GM21381 (cell line): ENCODE data around the gene PHLDB1.

Experiments
- ATAC-seq: cut with Tn5 transposase; IDR thresholded peaks from one replicate; pipeline ENCODE4 v1.9.1; 2021; ENCODE audit warnings: mild to moderate bottlenecking, moderate library complexity; ENCODE audit not compliant: unreplicated experiment

PHLDB1 gene

DNA sequence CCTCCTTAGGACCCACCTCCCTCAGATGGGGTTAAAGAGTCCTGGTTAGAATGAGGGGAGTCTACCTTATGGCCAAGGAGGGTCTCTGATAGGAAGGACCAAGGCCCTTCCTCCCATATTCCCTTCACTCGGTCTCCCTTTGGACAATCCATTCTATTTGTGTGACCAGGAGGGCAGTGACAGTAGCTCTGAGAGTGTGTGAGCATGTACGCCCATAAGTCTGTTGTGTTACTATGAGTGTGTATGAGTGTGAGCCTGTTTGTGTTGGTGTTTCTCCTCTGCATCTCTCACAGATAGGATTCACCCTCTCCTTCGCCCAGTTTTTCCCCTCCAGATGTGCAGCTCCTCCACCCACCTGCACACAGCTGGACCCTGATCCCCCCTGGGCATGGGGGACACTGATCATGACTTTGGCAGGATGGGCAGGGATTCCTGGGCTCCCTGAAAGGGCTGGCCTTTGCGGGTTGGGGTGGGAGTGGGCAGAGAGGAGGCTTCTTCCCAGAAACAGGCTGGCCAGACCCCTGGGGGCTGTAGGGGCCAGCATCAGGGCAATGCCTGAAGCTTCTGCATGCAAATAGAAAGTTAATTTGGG, 14.5 kb downstream of the PHLDB1 start:
- ATAC-seq, result no peak

DNA sequence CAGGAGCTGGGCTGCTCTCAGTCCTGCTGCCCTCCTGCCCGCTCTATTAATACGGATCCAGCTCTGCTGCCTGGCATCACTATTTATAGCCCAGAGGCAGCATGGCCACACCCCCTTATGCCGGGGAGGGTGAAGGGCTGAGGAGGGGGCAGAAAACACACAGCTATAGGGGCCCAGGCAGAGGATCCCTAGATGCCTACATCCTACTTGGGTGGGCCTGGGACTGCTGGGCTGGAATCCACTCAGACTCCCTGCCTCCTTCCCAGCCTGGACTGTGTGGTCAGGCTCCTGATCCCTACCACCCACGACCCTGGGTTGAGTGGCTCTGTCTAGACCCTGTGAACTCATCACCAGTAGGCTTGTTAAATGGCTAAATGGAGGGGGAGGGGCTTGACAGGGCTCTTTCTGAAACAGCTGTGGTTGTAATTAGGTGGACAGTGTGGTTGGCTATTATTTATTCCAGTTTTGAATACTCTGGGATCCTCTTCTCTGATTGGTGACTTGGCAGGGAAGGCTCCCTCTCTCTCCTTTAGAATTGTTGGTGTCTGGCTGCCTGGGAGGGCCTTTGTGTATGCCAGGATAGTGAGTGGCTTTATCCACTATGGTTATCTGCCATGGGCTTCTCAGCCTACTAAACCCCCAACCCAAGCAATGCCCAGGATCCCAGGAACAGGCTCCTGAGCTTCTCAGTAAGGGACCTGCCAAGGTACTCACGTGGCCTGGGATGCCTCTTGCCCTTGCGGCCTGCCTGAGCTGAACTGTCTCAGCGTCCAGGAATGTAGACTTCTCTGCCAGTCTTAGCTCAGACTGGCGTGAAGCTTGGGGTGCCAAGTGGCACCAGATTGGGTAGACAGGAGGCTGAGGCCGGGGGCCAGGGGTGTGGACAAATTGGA, 15.2 kb downstream of the PHLDB1 start:
- no peak for ATAC-seq

DNA sequence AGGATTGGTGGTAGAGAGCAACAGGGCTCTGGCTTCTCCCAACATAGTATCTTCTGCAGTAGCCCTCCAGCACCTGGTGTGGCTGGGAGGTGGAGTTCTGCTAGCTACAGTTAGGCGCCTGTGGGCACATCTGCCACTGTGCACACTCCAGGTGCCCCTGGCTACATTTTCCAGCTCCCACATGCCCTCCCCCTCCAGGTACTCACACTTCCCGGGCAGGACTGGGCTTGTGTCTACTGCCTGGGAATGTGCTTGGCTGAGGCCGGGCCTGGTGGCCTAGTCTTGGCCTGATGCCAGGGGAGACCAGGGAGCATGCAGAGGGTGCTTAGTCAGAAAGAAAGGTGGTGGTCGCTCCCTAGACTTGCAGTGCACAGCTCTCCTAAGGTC, 15.8 kb downstream of the PHLDB1 start:
- ATAC-seq, result no peak

DNA sequence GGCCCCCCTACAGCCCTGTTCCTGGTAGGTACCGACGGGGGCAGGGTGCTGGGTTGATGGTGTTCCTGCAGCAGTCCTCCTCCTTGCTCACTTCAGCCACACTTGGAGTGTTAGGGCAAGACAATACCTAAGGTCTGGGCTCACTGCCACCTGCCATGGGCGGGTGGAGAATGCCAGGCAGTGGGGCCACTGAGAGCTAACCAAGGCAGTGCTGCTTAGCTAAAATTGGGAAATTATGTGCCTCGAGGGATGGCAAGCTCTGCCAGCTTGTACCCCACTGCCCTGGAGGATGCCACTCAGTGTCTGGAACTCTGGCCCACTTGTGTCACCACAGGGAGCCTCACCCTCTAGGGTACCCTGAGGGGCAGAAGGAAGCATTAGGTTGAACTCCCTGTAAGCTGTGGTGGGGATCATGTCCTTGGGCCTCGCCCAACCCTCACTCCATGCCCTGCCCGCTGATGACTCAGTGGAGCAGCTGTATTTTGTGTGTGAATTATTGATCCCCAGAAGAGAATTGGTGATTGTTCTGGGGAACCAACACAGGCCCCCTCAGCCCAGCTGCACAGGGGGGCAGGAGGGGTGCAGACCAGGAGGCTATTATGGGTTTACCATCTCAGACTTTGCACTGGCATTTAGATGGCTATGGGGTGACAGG, 17.7 kb downstream of the PHLDB1 start:
- no peak for ATAC-seq

DNA sequence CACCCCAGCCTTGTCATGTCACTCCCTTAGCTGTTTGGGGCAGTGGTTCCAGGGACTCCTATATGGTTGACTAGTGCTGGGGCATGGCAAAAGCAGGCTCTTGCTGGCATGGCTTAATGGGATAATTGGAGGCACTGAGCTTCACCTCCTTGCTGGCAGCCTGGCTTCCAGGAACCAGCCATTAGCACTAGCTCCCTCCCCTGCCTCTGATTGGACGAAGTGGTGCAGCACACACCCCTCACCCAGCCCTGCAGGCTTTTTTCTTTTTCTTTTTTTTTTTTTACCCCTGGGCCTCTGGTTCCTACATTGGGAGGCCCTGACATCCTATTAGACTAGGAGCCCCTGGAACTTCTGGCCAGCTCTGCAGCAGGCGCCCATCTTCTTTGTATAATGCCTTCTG, 18.6 kb downstream of the PHLDB1 start:
- no peak for ATAC-seq

DNA sequence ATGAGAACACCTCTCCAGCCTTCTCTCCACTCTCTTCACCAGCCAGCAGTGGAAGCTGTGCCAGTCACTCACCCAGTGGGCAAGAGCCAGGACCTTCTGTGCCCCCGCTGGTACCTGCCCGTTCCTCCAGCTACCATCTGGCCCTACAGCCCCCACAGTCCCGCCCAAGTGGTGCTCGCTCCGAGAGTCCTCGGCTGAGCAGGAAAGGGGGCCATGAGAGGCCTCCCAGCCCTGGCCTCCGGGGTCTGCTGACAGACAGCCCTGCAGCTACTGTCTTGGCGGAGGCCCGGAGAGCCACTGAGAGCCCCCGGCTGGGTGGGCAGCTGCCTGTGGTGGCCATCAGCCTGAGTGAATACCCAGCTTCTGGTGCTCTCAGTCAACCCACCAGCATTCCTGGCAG, 20.2 kb downstream of the PHLDB1 start:
- no peak for ATAC-seq

DNA sequence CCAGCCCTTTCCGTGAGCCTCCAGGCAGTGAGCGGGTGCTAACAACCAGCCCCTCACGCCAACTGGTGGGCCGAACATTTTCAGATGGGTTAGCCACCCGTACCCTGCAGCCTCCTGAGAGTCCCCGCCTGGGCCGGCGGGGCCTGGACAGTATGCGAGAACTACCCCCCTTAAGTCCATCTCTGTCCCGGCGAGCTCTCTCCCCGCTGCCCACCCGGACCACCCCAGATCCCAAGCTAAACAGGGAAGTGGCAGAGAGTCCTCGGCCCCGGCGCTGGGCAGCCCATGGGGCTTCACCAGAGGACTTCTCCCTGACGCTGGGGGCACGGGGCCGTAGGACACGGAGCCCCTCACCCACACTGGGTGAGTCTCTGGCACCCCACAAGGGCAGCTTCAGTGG, 20.6 kb downstream of the PHLDB1 start:
- no peak for ATAC-seq

DNA sequence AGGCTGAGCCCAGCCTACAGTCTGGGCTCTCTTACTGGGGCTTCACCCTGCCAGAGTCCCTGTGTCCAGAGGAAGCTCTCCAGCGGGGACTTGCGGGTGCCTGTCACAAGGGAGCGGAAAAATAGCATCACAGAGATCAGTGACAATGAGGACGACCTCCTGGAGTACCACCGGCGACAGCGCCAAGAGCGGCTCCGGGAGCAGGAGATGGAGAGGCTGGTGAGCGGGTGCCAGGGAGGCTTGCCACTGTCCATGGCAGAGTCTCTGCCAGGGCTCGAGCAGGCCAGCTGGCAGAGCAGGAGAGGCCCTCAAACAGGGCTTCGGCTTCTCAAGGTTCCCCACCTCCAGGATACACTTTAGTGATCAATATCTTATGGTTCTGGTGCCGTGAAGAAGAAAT, 21.0 kb downstream of the PHLDB1 start:
- no peak for ATAC-seq

DNA sequence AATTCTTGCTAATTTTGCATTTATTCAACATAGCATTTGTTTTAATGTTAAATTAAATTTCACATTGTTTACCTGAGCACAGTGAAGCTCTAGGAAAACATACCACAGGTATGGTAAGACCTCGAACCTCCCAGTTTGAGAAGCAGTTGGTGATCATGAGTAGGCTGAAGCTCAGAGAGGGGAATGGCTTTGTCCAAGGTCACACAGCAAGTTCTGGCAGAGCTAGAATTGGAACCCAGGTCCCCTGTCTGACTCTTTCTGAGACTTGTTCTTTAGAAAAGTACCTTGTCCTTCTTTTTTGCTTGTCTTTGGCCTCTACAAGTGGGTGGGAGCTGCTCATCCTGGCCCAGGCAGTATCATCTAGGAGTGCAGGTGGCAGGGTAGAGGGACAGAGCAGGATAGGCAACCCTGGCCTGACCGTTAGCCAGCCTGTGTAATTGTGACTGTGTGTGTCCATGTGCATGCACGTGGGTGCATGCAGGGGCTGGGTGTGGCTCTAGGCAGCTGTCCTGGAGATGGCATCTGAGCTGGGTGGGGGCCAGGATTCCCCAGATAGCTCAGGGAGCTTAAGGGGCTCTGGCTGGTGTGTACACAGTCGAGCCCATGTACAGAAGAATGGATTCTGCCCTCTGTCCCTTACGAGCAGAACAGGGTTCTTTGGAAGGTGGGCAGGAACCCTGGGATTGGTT, 21.6 kb downstream of the PHLDB1 start:
- no peak for ATAC-seq

DNA sequence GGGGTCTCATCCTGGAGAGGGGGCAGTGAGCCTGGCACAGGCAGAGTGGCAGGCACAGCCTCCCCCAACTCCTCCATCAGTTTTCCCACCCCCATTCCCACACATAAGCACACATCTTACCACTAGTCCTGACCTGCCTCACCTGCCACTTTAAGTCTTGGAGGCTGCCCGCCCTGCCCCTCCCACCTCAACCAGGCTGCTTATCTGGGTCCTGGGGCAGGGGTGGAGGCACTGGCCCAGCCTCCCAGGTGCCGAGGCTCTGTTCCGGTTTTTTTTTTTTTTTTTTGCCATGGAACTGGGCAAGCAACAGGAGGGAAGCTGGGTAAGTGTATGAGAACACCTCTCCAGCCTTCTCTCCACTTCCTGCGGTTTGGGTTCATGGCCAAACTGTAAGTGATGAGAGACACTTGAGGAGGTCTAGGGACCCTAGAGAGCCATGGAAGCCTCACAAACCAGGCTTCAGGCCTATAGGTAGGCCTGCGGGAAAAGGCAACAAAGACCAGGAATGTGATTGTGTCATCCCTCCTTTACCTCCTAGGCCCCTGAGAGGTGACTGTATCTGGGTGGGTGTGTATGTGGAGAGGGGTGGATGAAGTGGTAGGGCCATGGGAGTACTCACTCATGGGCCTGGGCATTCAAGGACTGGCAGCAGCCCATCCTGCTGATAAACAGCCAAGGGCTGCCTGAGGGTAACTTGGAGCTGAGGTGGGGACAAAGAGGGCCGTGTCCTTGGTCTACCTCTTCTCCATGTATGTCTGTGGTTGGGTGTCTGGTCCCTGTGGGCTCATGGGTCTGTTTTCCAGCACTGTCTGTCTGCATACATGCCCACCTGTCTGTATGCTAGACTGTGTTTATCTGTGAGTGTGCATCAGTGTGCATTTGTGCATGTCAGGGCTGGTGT, 22.6 kb downstream of the PHLDB1 start:
- no peak for ATAC-seq

DNA sequence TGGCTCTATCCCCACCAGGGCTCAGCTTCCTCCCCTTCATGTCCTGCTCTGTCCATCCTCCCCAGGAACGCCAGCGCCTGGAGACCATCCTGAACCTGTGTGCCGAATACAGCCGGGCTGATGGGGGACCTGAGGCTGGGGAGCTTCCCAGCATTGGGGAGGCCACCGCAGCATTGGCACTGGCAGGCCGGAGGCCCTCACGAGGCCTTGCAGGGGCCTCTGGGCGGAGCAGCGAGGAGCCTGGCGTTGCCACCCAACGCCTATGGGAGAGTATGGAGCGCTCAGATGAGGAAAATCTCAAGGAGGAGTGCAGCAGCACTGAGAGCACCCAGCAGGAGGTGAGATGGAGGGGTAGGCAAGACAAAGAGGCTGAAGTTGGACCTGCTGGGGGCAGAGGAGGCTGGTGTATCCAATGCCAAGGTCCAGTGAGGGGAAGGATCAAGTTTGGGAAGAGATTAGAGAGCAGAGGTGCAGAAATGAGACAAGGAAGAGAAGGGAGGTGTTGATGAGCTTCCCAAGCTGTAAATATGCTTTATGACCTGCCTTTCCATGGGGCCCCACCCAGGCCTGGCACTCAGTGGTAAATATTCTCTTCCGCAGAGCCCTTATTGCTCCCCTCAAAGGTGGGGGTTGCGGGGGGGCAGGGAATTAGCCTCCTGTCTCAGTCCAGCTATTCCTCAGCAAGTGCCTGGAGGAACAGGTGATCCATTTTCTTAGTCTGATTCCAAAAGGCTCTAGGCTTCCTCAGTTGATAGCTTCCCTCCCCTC, 23.9 kb downstream of the PHLDB1 start:
- ATAC-seq, result no peak

DNA sequence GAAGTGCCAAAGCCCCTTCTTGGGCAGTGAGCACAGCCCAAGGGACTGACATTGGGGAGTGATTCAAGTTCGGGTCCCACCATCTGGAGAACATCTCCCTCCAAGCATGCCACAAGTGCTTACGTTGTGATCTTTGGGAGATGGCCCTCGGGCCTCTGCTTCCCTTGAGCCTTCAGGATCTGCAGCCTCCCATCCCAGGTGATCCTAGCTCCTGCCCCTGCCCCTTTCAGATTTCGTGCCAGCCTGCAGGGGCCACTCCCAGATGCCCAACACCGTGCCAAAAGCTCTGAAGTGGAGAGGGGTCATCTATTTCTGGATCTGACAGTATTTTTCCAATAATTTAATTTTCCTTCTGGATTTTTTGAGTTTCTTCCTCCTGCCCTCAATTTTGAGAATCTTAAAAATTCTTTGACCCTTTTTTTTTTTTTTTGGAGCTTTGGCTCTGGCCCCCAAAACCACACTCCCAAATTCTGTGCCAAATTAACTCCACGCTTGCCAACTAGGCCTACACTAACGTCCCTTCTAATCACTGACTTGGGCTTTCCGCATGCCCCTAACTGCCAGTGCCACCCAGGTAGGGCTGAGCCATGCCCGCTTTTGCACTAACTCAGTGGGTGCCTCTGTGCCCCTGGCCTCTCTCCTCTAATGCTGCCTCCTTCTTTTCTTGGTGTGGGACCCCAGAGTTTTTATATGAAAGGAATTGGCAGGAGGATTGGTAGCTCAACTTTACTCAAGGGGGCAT, 25.3 kb downstream of the PHLDB1 start:
- no peak for ATAC-seq

DNA sequence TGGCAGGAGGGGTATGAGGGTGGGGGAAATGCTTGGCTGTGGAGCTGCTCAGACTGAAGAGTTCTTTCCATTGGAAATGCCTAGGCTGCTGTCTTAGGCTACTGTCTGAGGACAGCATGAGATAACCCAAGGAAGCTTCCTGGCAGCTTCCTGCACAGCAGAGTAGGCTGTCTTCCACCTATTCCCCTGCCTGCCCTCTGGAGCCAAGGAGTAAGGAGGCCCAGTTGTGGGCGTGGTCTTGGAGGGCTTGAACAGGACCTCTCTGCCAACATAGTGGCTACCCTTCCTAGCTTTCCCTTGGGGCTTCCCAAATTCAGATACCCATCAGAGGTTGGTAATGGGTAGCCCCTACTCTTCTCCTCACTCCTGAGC, 25.9 kb downstream of the PHLDB1 start:
- ATAC-seq, result no peak

DNA sequence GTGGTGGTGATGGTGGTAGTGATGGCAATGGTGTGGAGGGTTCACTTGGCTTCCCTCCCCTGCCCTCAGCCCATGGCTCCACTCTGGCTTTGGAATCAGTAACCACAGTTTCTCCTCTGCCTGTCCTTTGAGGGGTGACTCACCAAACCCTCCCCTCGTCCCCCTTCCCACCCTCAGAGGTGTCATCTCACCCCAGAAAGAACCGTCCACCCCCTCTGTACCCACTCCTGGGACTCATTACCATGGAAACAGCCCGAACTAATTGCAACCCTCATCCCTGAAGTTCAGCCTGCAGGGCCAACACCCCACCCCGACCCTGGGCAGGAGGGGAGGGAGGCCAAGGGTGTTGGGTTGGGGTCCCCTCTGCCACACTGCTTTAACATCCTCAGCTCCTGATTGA, 26.6 kb downstream of the PHLDB1 start:
- ATAC-seq, result no peak

DNA sequence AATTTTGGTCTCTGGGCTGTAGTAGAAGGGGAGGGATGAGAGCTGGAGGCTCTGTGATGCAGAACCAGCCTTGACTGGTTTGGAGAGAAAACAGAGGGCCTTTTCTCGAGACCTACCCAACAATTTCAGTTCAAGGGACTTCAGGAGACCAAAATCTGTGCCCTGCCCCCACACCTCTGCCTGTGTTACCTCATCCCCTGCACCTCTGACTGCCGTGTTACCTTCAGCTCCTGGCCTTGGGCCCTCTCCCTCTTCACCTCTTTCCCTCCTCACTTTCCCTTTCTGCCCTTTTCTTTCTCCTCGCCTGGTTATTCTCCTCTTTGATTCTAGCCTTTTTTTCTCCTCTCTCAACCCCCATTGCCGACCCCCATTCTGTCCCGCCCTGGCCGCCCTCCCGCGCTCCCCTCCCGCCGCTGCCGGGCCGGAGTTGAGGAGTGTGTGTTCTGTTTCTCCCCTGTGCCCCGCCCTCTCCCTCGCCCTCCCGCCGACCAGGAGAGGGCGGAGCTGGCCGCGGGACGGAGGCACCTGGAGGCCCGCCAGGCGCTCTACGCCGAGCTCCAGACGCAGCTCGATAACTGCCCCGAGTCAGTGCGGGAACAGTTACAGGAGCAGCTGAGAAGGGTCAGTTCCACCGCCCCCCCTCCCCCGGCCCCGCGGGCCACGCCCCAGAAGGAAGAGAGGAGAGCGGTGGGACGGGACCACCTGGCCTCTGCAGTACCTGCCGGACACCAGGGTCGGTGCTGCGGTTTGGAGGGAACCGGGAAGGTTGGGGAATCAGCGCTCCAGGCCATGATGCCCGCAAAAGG, 27.2 kb downstream of the PHLDB1 start:
- ATAC-seq, result no peak

DNA sequence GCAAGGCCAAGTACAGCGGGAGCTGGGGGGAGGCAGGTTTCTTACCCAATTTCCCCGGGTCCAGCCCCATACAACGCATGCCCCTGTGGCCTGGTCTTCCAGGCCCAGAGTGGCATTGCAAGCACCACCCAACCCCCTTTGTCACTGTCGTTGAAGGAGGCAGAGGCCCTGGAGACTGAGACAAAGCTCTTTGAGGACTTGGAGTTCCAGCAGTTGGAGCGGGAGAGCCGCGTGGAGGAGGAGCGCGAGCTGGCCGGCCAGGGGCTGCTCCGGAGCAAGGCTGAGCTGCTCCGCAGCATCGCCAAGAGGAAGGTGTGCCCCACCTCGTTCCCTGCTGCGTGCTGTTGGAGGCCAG, 27.8 kb downstream of the PHLDB1 start:
- ATAC-seq, result no peak

DNA sequence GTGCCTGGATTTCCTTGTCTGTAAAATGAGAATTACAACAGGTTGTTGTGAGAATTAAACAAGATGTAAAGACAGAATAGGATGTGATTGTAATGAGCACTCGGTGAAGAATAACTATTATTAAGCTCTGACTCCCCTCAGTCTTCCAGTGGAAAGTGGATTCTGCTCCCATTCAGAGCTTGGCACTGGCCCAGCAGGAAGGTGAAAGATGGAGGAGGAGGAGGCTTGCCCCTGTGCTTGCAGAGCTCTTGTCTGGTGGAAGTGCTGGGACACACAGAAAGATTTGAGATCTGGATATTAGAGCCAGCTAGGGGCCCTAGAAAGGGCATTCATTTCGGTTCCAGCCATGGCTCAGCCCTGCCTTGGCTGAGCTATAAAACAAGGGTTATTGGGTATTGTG, 28.2 kb downstream of the PHLDB1 start:
- ATAC-seq, result no peak

DNA sequence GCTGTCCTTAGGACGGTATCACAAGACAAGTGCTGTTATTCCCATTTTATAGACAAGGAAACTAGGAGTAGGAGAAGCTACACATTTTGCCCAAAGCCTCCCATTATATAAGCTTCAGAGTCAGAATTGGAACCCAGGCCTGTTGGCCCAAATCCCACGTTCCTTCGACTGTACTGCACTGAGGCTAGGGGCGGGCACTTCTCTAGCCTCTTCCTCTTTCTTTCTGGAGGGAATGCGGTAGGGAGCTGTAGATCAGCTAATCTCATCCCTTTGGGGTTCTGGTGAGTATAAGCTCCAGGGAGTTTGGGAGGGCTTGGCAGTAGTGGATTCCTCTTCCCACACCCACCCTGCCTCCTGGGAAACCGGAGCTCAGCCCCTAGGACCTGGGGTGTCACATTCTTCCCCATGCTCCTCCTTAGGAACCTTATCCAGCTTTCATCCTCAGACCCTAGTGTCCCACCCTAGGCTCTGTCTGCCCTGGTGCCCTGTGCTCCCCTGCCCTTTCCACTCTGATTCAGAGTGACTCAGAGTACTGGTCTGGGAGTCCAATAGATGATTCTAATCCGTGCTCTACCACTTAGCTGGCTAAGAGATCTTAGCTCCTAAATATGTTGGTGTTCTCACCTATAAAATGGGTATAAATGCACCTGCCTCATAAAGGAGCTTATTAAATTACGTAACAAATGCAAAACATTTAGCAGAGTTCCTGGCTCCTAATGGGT, 29.3 kb downstream of the PHLDB1 start:
- no peak for ATAC-seq
